ENCODE measurements around the gene CPA1. TPM values are rescaled to one million over a fixed set of nuclear protein-coding genes. Genes with fewer than 3 reads are reported as not detected.
"Not testable (repeated sequence)": the region's sequence is repeated elsewhere in the genome, so short reads cannot be mapped to it uniquely, and the experiment has no call there.

CPA1 gene
- total and polyA plus RNA-seq, 5 experiments from 2014 or later = 0.26 TPM; not detected in 4

- DNase-seq (peak in 2 of 10 donors; percentile 5 to 6), ATAC-seq (no peak)
- Mint-ChIP-seq H3K27ac (peak overlapping the region; percentile 79 to 98 (median 94)), H3K9me3 (peaks cover 0 to 3% (median 0%) of the 10 kb centered on the region in 9 donors), H3K36me3 (peaks cover 0 to 3% (median 0%) of the 10 kb centered on the region in 3 donors), H3K4me3 (peak overlapping the region in 9 of 10 donors; percentile 69 to 90 (median 86)), H3K4me1 (peaks cover 17 to 72% (median 50%) of the 10 kb centered on the region in 4 donors), H3K27me3 (no peaks in the 10 kb centered on the region)
- POLR2A ChIA-PET = interaction anchor here (0.8 to 2.3 kb wide), 5 partner anchors 26 to 95 kb away, joined by 3 to 12 read pairs (median 4); no protein-coding TSS in a partner anchor
Observed at GRCh38 chr7:130367836-130368746, 12.2 kb upstream of the CPA1 start.

- peak in 3 of 10 donors; percentile 19 to 21 (median 19) for DNase-seq
- peaks cover 17 to 76% (median 47%) of the 10 kb centered on the region in 4 donors for H3K4me1 Mint-ChIP-seq
- H3K27ac Mint-ChIP-seq = peak overlapping the region; percentile 71 to 98 (median 92)
Observed at GRCh38 chr7:130369110-130369711, 11.1 kb upstream of the CPA1 start.

GRCh38 chr7:130369831-130370550, 10.3 kb upstream of the CPA1 start:
- DNase-seq (no peak), ATAC-seq (no peak)
- Mint-ChIP-seq H3K27ac (peak overlapping the region; percentile 71 to 98 (median 92)), H3K27me3 (no peaks in the 10 kb centered on the region), H3K4me1 (peaks cover 17 to 78% (median 49%) of the 10 kb centered on the region in 4 donors), H3K9me3 (peaks cover 0 to 3% (median 0%) of the 10 kb centered on the region in 9 donors), H3K4me3 (peak overlapping the region in 7 of 10 donors; percentile 69 to 90 (median 87)), H3K36me3 (peaks cover 0 to 3% (median 0%) of the 10 kb centered on the region in 3 donors)
- POLR2A ChIA-PET = interaction anchor here (1.0 to 2.8 kb wide), 2 partner anchors 23 to 24 kb away, joined by 4 to 7 read pairs; no protein-coding TSS in a partner anchor

More at GRCh38 chr7:130369110-130369711, 11.1 kb upstream of the CPA1 start:
- Mint-ChIP-seq H3K36me3 (peaks cover 0 to 3% (median 0%) of the 10 kb centered on the region in 3 donors), H3K27me3 (no peaks in the 10 kb centered on the region), H3K4me3 (peak overlapping the region in 9 of 10 donors; percentile 69 to 90 (median 86)), H3K9me3 (peaks cover 0 to 3% (median 0%) of the 10 kb centered on the region in 9 donors)
- peak; percentile 13 to 23 for ATAC-seq
- POLR2A ChIA-PET = interaction anchor here (0.5 to 2.3 kb wide), 2 partner anchors 25 to 65 kb away, joined by 3 to 12 read pairs; no protein-coding TSS in a partner anchor

GRCh38 chr7:130371046-130371445, 9.2 kb upstream of the CPA1 start:
- Mint-ChIP-seq H3K9me3 (peaks cover 0 to 5% (median under 1%) of the 10 kb centered on the region in 9 donors), H3K27me3 (no peaks in the 10 kb centered on the region)
- ATAC-seq = no peak

GRCh38 chr7:130372402-130373165, 7.7 kb upstream of the CPA1 start:
- Mint-ChIP-seq H3K36me3 (peaks cover 0 to 13% (median 8%) of the 10 kb centered on the region in 3 donors), H3K27me3 (no peaks in the 10 kb centered on the region), H3K27ac (peak overlapping the region in 4 of 10 donors; percentile 15 to 85 (median 61)), H3K4me3 (no peak overlapping the region), H3K9me3 (peaks cover 0 to 14% (median 8%) of the 10 kb centered on the region in 9 donors), H3K4me1 (peaks cover 9 to 52% (median 30%) of the 10 kb centered on the region in 4 donors)
- POLR2A ChIA-PET = interaction anchor here (2.8 kb wide), 1 partner anchor 22 kb away, joined by 7 read pairs; no protein-coding TSS in a partner anchor
- ATAC-seq = no peak
- DNase-seq = no peak

More at GRCh38 chr7:130371046-130371445, 9.2 kb upstream of the CPA1 start:
- no peak for DNase-seq
- no peak overlapping the region for H3K4me3 Mint-ChIP-seq
- H3K36me3 Mint-ChIP-seq = peaks cover 0 to 10% (median under 1%) of the 10 kb centered on the region in 3 donors
- POLR2A ChIA-PET = interaction anchor here (0.6 to 2.8 kb wide), 3 partner anchors 22 to 360 kb away, joined by 4 to 7 read pairs (median 4); no protein-coding TSS in a partner anchor
- H3K4me1 Mint-ChIP-seq = peaks cover 17 to 67% (median 41%) of the 10 kb centered on the region in 4 donors
- peak overlapping the region in 3 of 10 donors; percentile 29 to 86 (median 31) for H3K27ac Mint-ChIP-seq

- POLR2A ChIA-PET = no interaction called here
- ATAC-seq (no peak), DNase-seq (no peak)
- Mint-ChIP-seq H3K27me3 (no peaks in the 10 kb centered on the region), H3K36me3 (peaks cover 0 to 13% (median 8%) of the 10 kb centered on the region in 3 donors), H3K27ac (peak overlapping the region in 3 of 10 donors; percentile 8 to 89 (median 17)), H3K9me3 (peaks cover 0 to 14% (median 8%) of the 10 kb centered on the region in 9 donors), H3K4me1 (peaks cover under 1 to 33% (median 17%) of the 10 kb centered on the region in 4 donors), H3K4me3 (no peak overlapping the region)
Observed at GRCh38 chr7:130374507-130374906, 5.8 kb upstream of the CPA1 start.

GRCh38 chr7:130376461-130376860, 3.8 kb upstream of the CPA1 start:
- Mint-ChIP-seq H3K4me1 (peaks cover 0 to 26% (median 11%) of the 10 kb centered on the region in 4 donors), H3K27ac (peak overlapping the region in 2 of 10 donors; percentile 57 to 60), H3K36me3 (peaks cover 0 to 12% (median 8%) of the 10 kb centered on the region in 3 donors), H3K9me3 (peaks cover 0 to 14% (median 8%) of the 10 kb centered on the region in 9 donors)
- DNase-seq, H3K4me3 Mint-ChIP-seq, POLR2A ChIA-PET, ATAC-seq, H3K27me3 Mint-ChIP-seq: not testable (repeated sequence)

- Mint-ChIP-seq H3K4me3 (no peak overlapping the region), H3K36me3 (peaks cover 0 to 12% (median 8%) of the 10 kb centered on the region in 3 donors), H3K9me3 (peaks cover 0 to 14% (median 8%) of the 10 kb centered on the region in 9 donors), H3K27ac (no peak overlapping the region), H3K4me1 (peaks cover 0 to 20% (median 10%) of the 10 kb centered on the region in 4 donors), H3K27me3 (no peaks in the 10 kb centered on the region)
- ATAC-seq (no peak), DNase-seq (no peak)
- POLR2A ChIA-PET = no interaction called here
Observed at GRCh38 chr7:130377178-130377577, 3.1 kb upstream of the CPA1 start.

- POLR2A ChIA-PET = interaction anchor here (0.7 kb wide), 1 partner anchor 9 kb away, joined by 4 read pairs; no protein-coding TSS in a partner anchor
Observed at GRCh38 chr7:130379019-130379418, 1.3 kb upstream of the CPA1 start.

GRCh38 chr7:130379532-130379920, 768 bp upstream of the CPA1 start:
- ATAC-seq (no peak), DNase-seq (no peak)
- Mint-ChIP-seq H3K27ac (peak overlapping the region in 2 of 10 donors; percentile 1 to 12), H3K27me3 (no peaks in the 10 kb centered on the region), H3K36me3 (peaks cover 0 to 12% (median 8%) of the 10 kb centered on the region in 3 donors), H3K4me3 (no peak overlapping the region), H3K9me3 (peaks cover 0 to 14% (median 8%) of the 10 kb centered on the region in 9 donors), H3K4me1 (peaks cover 0 to 13% (median 4%) of the 10 kb centered on the region in 4 donors)
- POLR2A ChIA-PET = no interaction called here

More at GRCh38 chr7:130379019-130379418, 1.3 kb upstream of the CPA1 start:
- Mint-ChIP-seq H3K9me3 (peaks cover 0 to 14% (median 8%) of the 10 kb centered on the region in 9 donors), H3K36me3 (peaks cover 0 to 12% (median 8%) of the 10 kb centered on the region in 3 donors), H3K27ac (peak overlapping the region in 2 of 10 donors; percentile 1 to 12), H3K4me1 (peaks cover 0 to 13% (median 8%) of the 10 kb centered on the region in 4 donors), H3K27me3 (no peaks in the 10 kb centered on the region), H3K4me3 (no peak overlapping the region)
- ATAC-seq = no peak
- no peak for DNase-seq

All from naive thymus-derived CD8-positive, alpha-beta T cell (primary cell).